HEK293 (cell line): ENCODE data around the gene PEX26.
A peak's percentile ranks its signal among the peaks of the same experiment; 100 is the strongest.

Experiments
- CTCF ChIA-PET: fragments of 350-600 bp; formaldehyde crosslinking; extraction: SDS; loops from one replicate; lab custom pipeline; 2021; ENCODE audit warnings: antibody characterized with exemption; lab: Yijun Ruan, JAX
- POLR2A ChIA-PET: fragments of 300-600 bp; formaldehyde crosslinking; extraction: SDS; loops from one replicate; lab custom pipeline; 2020; ENCODE audit warnings: antibody characterized with exemption, inconsistent platforms; lab: Yijun Ruan, JAX
- H3K27ac ChIP-seq: fragments of 200-500 bp; sonication (Bioruptor generic); 2 replicates; pipeline ENCODE4 v1.5.1; 2014; ENCODE audit warnings: low read depth, low read length, control low read depth, inconsistent platforms; ENCODE audit errors: extremely low read depth
- H3K36me3 ChIP-seq, 2 experiments: fragments of 200-500 bp in 1 of 2; sonication (Bioruptor generic) in 1 of 2; 1 replicate in 1 of 2; 2 replicates in 1 of 2; pipeline ENCODE4 v1.5.1; 2014 to 2017; ENCODE audit warnings: inconsistent platforms in 2 of 2, low read length in 2 of 2; ENCODE audit not compliant: control insufficient read depth in 2 of 2, insufficient read depth in 1 of 2
- H3K4me1 ChIP-seq: fragments of 200-500 bp; sonication (Bioruptor generic); 2 replicates; pipeline ENCODE4 v1.5.1; 2014; ENCODE audit warnings: mild to moderate bottlenecking, low read length, inconsistent platforms; ENCODE audit not compliant: control insufficient read depth, insufficient read depth
- H3K4me3 ChIP-seq: 2 replicates; pipeline ENCODE4 v1.5.1; 2011; ENCODE audit warnings: low read depth, mild to moderate bottlenecking, control low read depth, low read length, moderate library complexity
- H3K9me3 ChIP-seq: fragments of 200-500 bp; sonication (Bioruptor generic); 2 replicates; pipeline ENCODE4 v1.5.1; 2014; ENCODE audit warnings: low read depth, low read length, inconsistent platforms; ENCODE audit not compliant: control insufficient read depth, insufficient read depth
- MEIS1 ChIP-seq: sonication (generic); formaldehyde crosslinking; IDR thresholded peaks from 2 replicates; pipeline ENCODE4 v1.8.1; 2022; ENCODE audit warnings: missing genetic modification reagents, mild to moderate bottlenecking, borderline replicate concordance
- MYNN ChIP-seq: fragments of 450-650 bp; formaldehyde crosslinking; IDR thresholded peaks from 2 replicates; pipeline ENCODE4 v1.5.1; 2016; ENCODE audit warnings: missing biosample characterization, missing genetic modification characterization, borderline replicate concordance
- PRDM1 ChIP-seq: fragments of 450-650 bp; formaldehyde crosslinking; IDR thresholded peaks from 2 replicates; pipeline ENCODE4; 2016; ENCODE audit warnings: missing biosample characterization, missing genetic modification characterization
- ZBTB20 ChIP-seq: fragments of 450-650 bp; formaldehyde crosslinking; IDR thresholded peaks from 2 replicates; pipeline ENCODE4 v1.5.1; 2016; ENCODE audit warnings: missing biosample characterization, missing genetic modification characterization
- ZFHX2 ChIP-seq: fragments of 450-650 bp; formaldehyde crosslinking; conservative IDR thresholded peaks from 2 replicates; pipeline ENCODE4 v1.5.1; 2016; ENCODE audit warnings: missing biosample characterization, missing genetic modification characterization
- ZFP37 ChIP-seq: fragments of 450-650 bp; formaldehyde crosslinking; IDR thresholded peaks from 2 replicates; pipeline ENCODE4 v1.5.1; 2016; ENCODE audit warnings: missing biosample characterization, missing genetic modification characterization
- ZNF221 ChIP-seq: fragments of 450-650 bp; formaldehyde crosslinking; IDR thresholded peaks from 2 replicates; pipeline ENCODE4 v1.5.1; 2017; ENCODE audit warnings: missing biosample characterization, missing genetic modification characterization, borderline replicate concordance
- ZNF266 ChIP-seq: fragments of 450-650 bp; formaldehyde crosslinking; IDR thresholded peaks from 2 replicates; pipeline ENCODE4 v1.5.1; 2016; ENCODE audit warnings: missing biosample characterization, missing genetic modification characterization, low read depth
- ZNF366 ChIP-seq: fragments of 450-650 bp; formaldehyde crosslinking; conservative IDR thresholded peaks from 2 replicates; pipeline ENCODE4 v1.5.1; 2016; ENCODE audit warnings: missing biosample characterization, missing genetic modification characterization
- ZNF394 ChIP-seq: fragments of 450-650 bp; formaldehyde crosslinking; IDR thresholded peaks from 2 replicates; pipeline ENCODE4 v1.5.1; 2016; ENCODE audit warnings: missing biosample characterization, missing genetic modification characterization, mild to moderate bottlenecking, moderate library complexity, borderline replicate concordance
- ZNF426 ChIP-seq: fragments of 450-650 bp; formaldehyde crosslinking; IDR thresholded peaks from 2 replicates; pipeline ENCODE4 v1.5.1; 2017; ENCODE audit warnings: missing biosample characterization, missing genetic modification characterization, mild to moderate bottlenecking, inconsistent platforms, moderate library complexity
- ZNF473 ChIP-seq: fragments of 450-650 bp; formaldehyde crosslinking; IDR thresholded peaks from 2 replicates; pipeline ENCODE4 v1.5.1; 2017; ENCODE audit warnings: missing biosample characterization, missing genetic modification characterization
- ZNF530 ChIP-seq: fragments of 450-650 bp; formaldehyde crosslinking; IDR thresholded peaks from 2 replicates; pipeline ENCODE4 v1.5.1; 2016; ENCODE audit warnings: low read depth, missing biosample characterization, missing genetic modification characterization
- ZNF585B ChIP-seq: fragments of 450-650 bp; formaldehyde crosslinking; IDR thresholded peaks from 2 replicates; pipeline ENCODE4 v1.5.1; 2016; ENCODE audit warnings: missing biosample characterization, missing genetic modification characterization
- ZNF626 ChIP-seq: fragments of 450-650 bp; sonication (Bioruptor Pico); formaldehyde crosslinking; IDR thresholded peaks from 2 replicates; pipeline ENCODE4 v1.5.1; 2018; ENCODE audit warnings: missing biosample characterization, missing genetic modification characterization, inconsistent platforms
- TF ChIP-seq, protein P1 (sequence below): fragments of 450-650 bp; formaldehyde crosslinking; IDR thresholded peaks from 2 replicates; pipeline ENCODE4 v1.5.1; 2016; ENCODE audit warnings: missing biosample characterization, missing genetic modification characterization, low read depth
- TF ChIP-seq, protein P2 (sequence below): fragments of 450-650 bp; formaldehyde crosslinking; IDR thresholded peaks from 2 replicates; pipeline ENCODE4 v1.5.1; 2016; ENCODE audit warnings: missing biosample characterization, missing genetic modification characterization, borderline replicate concordance
- TF ChIP-seq, protein P3 (sequence below): fragments of 450-650 bp; formaldehyde crosslinking; IDR thresholded peaks from 2 replicates; pipeline ENCODE4 v1.5.1; 2016; ENCODE audit warnings: missing biosample characterization, missing genetic modification characterization
- TF ChIP-seq, protein P4 (sequence below): fragments of 450-650 bp; formaldehyde crosslinking; IDR thresholded peaks from 2 replicates; pipeline ENCODE4 v1.5.1; 2016; ENCODE audit warnings: missing biosample characterization, missing genetic modification characterization

The PEX26 gene

DNA sequence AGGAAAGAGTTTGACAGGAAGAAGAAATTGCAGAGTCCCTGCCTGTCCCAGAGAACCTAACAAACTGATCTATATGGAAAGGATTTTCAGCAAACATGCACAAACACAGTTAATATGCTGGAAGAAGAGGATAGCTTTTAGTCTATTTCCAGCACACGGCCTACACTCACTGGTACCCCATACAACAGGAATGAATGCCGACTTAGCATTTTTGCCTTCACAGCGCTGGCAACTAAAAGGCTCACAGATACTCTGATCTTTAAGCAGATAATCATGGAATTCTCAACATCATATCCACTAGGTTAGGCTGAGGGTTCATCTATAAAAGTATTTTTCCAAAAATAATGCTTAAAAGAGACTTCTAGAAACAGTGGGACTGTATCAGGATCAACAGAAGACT, 23.0 kb downstream of the PEX26 start (continued):
- TF ChIP-seq ZNF585B (tag by site-specific recombination) (no peak), PRDM1 (no peak), ZNF426 (tag by site-specific recombination) (no peak), ZFP37 (tag by site-specific recombination) (no peak), ZNF221 (tag by site-specific recombination) (no peak)
- TF ChIP-seq, protein P1, sequence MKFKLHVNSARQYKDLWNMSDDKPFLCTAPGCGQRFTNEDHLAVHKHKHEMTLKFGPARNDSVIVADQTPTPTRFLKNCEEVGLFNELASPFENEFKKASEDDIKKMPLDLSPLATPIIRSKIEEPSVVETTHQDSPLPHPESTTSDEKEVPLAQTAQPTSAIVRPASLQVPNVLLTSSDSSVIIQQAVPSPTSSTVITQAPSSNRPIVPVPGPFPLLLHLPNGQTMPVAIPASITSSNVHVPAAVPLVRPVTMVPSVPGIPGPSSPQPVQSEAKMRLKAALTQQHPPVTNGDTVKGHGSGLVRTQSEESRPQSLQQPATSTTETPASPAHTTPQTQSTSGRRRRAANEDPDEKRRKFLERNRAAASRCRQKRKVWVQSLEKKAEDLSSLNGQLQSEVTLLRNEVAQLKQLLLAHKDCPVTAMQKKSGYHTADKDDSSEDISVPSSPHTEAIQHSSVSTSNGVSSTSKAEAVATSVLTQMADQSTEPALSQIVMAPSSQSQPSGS (tag by site-specific recombination) = no peak

DNA sequence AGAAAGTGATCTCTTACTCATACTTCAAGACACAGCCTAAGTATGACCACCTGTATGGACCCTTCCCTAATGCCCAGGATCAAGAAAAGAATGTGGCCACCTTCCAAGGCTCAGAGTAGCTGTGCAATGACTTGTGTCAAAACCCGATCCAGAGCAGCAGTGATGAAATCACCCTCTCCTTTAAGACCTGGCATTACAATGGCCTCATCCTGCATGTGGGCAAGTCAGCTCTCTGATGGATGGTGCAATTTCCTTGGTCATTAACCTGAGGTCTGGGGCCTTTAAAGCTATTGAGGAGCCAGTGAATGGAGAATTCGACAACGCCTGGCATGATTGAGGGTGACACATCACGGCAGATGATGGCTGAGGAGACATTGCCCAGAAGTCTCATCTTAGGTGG, 23.7 kb downstream of the PEX26 start:
- ChIA-PET CTCF (interaction anchor here (2.1 kb wide), 1 partner anchor 26 kb away, joined by 5 read pairs; no protein-coding TSS in a partner anchor), POLR2A (interaction anchor here (1.1 kb wide), 1 partner anchor 10 kb away, joined by 3 read pairs; no protein-coding TSS in a partner anchor)
- TF ChIP-seq ZNF394 (tag by site-specific recombination) (peak; percentile 22; the same call in 1 of the 2 replicates), ZNF626 (tag by site-specific recombination) (no peak)
- Histone ChIP-seq H3K4me1 (no peaks in the 10 kb centered on the region), H3K36me3 (peaks cover 0 to 21% of the 10 kb centered on the region in 2 experiments; a peak in 2 of 3 replicates), H3K9me3 (no peaks in the 10 kb centered on the region), H3K27ac (no peak overlapping the region), H3K4me3 (no peak overlapping the region)

DNA sequence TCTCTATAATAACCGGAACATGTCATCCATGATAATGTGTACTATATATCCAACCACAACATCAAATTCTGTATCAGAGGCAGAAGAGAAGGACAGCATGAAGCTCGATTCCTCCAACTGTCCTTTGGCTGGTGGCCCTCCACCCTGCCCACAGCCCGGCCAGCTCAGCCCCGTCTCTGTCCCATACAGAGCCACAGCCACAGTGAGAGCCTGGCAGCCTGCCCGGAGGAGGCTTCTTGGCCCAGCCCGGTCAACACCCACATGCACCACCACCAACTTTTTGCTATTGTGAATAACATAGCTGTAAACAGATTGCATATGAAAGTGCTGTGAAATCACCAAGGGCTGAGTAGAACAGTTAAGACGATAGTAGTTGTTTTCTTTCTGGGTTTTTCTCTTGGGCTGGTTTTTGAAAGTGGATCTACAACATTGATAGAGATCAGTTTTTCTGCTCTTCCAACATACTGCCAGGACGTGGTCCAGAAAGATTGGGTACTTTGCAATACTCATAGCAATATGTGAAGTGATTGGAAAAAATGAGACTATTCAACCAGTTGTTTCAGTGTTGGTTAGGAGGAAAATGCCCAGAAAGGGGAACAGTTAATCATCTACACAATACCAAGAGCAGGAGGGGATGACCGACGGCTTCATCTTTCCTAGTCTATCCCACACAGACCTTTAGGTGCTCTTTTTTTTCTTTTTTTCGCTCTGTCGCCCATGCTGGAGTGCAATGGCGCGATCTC, 25.9 kb downstream of the PEX26 start:
- POLR2A ChIA-PET = interaction anchor here (0.6 kb wide), 1 partner anchor 46 kb away, joined by 3 read pairs; no protein-coding TSS in a partner anchor
- no peak overlapping the region for H3K4me3 ChIP-seq
- H3K36me3 ChIP-seq = peaks cover 0 to 21% of the 10 kb centered on the region in 2 experiments; a peak in 2 of 3 replicates
- CTCF ChIA-PET = interaction anchor here (0.7 to 0.8 kb wide), 2 partner anchors 9 to 10 kb away, joined by 3 read pairs; no protein-coding TSS in a partner anchor
- no peaks in the 10 kb centered on the region for H3K4me1 ChIP-seq
- H3K9me3 ChIP-seq = no peaks in the 10 kb centered on the region
- H3K27ac ChIP-seq = no peak overlapping the region
- TF ChIP-seq MEIS1 (CRISPR knock-in tag) (no peak), ZNF266 (tag by site-specific recombination) (no peak), ZFHX2 (tag by site-specific recombination) (no peak), MYNN (tag by site-specific recombination) (no peak), ZNF530 (tag by site-specific recombination) (no peak), ZNF473 (tag by site-specific recombination) (no peak), ZNF394 (tag by site-specific recombination) (no peak), ZBTB20 (no peak), ZNF366 (tag by site-specific recombination) (no peak)
- TF ChIP-seq, protein P2, sequence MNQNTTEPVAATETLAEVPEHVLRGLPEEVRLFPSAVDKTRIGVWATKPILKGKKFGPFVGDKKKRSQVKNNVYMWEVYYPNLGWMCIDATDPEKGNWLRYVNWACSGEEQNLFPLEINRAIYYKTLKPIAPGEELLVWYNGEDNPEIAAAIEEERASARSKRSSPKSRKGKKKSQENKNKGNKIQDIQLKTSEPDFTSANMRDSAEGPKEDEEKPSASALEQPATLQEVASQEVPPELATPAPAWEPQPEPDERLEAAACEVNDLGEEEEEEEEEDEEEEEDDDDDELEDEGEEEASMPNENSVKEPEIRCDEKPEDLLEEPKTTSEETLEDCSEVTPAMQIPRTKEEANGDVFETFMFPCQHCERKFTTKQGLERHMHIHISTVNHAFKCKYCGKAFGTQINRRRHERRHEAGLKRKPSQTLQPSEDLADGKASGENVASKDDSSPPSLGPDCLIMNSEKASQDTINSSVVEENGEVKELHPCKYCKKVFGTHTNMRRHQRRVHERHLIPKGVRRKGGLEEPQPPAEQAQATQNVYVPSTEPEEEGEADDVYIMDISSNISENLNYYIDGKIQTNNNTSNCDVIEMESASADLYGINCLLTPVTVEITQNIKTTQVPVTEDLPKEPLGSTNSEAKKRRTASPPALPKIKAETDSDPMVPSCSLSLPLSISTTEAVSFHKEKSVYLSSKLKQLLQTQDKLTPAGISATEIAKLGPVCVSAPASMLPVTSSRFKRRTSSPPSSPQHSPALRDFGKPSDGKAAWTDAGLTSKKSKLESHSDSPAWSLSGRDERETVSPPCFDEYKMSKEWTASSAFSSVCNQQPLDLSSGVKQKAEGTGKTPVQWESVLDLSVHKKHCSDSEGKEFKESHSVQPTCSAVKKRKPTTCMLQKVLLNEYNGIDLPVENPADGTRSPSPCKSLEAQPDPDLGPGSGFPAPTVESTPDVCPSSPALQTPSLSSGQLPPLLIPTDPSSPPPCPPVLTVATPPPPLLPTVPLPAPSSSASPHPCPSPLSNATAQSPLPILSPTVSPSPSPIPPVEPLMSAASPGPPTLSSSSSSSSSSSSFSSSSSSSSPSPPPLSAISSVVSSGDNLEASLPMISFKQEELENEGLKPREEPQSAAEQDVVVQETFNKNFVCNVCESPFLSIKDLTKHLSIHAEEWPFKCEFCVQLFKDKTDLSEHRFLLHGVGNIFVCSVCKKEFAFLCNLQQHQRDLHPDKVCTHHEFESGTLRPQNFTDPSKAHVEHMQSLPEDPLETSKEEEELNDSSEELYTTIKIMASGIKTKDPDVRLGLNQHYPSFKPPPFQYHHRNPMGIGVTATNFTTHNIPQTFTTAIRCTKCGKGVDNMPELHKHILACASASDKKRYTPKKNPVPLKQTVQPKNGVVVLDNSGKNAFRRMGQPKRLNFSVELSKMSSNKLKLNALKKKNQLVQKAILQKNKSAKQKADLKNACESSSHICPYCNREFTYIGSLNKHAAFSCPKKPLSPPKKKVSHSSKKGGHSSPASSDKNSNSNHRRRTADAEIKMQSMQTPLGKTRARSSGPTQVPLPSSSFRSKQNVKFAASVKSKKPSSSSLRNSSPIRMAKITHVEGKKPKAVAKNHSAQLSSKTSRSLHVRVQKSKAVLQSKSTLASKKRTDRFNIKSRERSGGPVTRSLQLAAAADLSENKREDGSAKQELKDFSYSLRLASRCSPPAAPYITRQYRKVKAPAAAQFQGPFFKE (tag by site-specific recombination) = no peak
- TF ChIP-seq, protein P3, sequence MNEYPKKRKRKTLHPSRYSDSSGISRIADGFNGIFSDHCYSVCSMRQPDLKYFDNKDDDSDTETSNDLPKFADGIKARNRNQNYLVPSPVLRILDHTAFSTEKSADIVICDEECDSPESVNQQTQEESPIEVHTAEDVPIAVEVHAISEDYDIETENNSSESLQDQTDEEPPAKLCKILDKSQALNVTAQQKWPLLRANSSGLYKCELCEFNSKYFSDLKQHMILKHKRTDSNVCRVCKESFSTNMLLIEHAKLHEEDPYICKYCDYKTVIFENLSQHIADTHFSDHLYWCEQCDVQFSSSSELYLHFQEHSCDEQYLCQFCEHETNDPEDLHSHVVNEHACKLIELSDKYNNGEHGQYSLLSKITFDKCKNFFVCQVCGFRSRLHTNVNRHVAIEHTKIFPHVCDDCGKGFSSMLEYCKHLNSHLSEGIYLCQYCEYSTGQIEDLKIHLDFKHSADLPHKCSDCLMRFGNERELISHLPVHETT (tag by site-specific recombination) = no peak
- TF ChIP-seq, protein P4, sequence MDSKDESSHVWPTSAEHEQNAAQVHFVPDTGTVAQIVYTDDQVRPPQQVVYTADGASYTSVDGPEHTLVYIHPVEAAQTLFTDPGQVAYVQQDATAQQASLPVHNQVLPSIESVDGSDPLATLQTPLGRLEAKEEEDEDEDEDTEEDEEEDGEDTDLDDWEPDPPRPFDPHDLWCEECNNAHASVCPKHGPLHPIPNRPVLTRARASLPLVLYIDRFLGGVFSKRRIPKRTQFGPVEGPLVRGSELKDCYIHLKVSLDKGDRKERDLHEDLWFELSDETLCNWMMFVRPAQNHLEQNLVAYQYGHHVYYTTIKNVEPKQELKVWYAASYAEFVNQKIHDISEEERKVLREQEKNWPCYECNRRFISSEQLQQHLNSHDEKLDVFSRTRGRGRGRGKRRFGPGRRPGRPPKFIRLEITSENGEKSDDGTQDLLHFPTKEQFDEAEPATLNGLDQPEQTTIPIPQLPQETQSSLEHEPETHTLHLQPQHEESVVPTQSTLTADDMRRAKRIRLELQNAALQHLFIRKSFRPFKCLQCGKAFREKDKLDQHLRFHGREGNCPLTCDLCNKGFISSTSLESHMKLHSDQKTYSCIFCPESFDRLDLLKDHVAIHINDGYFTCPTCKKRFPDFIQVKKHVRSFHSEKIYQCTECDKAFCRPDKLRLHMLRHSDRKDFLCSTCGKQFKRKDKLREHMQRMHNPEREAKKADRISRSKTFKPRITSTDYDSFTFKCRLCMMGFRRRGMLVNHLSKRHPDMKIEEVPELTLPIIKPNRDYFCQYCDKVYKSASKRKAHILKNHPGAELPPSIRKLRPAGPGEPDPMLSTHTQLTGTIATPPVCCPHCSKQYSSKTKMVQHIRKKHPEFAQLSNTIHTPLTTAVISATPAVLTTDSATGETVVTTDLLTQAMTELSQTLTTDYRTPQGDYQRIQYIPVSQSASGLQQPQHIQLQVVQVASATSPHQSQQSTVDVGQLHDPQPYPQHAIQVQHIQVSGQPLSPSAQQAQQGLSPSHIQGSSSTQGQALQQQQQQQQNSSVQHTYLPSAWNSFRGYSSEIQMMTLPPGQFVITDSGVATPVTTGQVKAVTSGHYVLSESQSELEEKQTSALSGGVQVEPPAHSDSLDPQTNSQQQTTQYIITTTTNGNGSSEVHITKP (tag by site-specific recombination) = no peak
